ENCODE data around the gene LRP1B.

Gene LRP1B

DNA sequence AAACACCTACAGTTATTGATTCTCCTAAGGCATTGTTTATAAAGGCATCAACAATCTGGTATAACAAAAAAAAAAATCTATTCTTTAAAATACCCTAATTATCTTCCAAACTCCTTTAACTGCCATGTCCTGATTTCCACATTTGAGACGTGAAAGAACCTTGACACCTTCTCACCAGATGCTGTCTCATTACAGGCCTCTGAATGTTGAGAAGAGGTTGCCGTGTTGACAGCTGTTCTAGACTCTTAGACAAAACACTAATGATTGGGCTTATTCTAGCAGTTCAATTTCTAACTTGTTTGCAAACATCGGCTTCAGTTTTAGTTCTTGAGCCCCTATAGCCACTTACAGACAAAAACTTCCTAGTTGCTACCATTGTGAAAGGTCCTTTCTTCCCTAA lies 988.8 kb downstream of the LRP1B start:
- DNase-seq (ENCODE audit: low read depth in 2 of 2) = no peak

DNA sequence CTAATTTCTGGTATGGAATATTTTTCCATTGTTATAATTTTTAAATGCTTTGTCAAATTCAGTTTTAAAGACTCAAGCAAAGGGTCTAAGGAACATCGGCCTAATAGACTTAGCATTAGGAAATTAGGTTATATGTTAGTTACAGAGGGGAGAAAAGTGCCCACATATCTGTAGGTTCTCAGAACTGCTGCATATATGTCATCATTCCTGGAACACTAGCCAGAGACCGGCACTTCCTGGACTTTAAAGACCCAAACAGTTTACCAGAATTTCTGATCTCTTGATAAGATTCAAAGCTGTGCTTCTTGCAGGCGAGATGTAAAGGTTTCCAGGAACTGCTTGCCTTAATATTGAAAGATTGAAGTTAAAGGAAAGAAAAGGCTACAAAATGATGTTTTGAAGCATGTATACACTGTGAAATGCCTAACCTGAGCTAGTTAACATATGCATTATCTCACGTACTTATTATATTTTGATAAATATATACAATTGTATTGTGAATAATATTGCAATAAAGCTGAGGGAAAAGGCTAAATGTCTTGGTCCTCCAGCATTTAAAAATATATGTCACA lies 993.6 kb downstream of the LRP1B start:
- no peak for DNase-seq (ENCODE audit: low read depth in 2 of 2)

DNA sequence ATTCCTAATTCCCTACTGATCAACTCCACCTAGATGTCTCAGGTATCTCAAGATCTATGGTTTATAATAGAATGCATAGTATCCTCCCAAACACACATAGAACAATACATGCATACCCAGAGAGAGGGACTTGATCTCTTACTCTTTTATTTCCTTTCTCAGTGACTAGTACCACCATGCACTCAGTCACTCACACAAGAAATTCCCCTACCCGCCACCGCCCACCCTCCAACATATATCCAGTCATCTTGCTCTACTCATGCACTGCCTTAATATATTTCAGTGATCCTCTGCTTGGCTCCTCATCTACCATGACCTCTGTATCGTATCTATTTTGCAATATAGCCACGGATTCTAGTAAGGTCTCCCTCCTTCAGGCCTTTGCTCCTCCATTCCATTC lies 996.9 kb downstream of the LRP1B start:
- no peak for DNase-seq (ENCODE audit: low read depth in 2 of 2)

DNA sequence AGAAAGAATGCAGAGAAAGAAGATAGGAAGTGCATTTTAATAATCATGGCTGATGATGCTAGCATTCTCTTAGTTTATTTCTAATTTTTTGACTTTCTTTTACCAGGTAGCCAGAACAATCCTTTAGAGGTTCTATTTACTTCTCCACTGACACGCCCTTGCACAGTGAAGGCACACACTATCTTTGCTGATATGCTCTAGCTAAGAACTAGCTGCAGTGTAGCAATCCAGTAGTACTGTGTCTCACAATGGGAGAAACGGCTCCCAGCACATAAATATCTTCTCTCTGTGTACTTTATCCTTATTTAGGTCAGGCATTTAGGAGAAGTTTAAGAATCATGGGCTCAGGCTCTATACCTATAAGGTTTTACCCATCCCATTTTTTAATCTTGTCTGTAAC lies 1005.4 kb downstream of the LRP1B start:
- no peak for DNase-seq (ENCODE audit: low read depth in 2 of 2)

DNA sequence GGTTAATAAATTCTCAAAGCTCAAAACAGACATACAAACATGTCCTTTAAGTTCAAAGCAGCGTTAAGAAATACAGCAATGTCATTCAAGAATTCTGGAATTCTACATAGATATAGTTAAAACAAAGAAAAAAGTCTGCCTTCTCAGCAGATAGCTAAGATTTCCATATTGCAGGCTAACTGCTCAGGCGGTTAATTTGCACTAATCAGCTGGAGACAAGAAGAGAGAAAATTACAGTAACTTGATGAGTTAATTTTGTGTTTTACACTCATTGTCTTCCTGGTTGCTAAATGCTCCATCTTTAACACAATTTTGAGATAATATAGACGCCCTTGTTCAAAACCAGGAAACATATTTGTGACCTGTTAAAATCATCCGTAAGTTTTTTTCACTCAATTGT lies 1012.0 kb downstream of the LRP1B start:
- DNase-seq (ENCODE audit: low read depth in 2 of 2) = no peak

DNA sequence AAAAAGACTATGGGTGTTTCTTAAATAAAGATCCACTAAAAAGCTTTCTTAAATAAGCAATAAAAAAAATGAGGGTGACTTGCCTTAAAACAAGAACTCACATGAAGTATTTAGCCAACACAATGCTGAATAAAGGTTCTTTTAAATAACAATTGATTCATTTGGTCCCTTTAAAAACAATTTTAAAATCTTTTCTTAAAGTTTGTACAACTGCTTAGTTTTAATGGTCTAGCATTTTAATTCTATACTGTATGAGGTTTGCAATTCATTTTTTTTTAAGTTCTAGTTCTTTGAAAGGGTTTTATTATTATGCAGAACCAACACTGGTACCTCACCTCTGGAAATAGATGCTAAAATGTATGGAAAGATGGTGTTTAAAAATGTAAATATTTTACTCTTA lies 1017.5 kb downstream of the LRP1B start:
- no peak for DNase-seq (ENCODE audit: low read depth in 2 of 2)

DNA sequence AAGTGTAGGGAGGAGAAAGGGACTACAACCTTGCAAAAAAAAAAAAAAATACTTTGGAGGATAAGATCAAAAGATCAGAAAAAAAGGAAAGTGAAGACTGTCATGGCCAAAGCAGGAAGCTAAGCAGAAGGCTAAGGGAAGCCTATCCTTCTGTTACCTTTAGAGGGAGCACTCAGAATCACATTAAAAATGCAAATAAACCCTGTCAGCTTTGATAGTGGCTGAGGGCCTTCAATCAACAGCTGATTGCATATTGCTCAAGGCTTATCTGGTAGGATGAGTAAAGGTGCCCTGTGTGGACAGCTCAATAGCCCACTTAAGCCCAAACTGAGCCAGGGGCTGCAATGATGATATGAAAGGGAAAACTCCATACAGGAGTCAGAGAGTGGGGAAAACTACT lies 1021.2 kb downstream of the LRP1B start:
- no peak for DNase-seq (ENCODE audit: low read depth in 2 of 2)

DNA sequence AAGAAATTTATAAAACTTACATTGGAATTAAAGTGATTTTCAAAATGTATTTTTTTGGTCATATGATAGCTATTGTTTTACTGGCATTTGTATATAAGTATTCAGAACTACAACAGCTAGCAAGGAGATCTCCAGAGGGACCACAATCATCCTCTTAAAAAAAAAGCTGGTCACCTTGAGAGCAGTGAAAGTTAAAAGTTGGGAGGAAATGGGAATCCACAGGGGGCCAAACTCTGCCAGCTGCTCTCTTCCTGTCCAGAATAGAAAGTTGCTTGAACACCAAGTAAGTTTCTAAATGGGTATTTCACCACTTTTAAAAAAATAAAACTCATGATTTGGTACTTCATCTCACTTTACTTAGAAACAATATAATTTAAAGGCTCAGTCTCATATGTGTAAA lies 1025.1 kb downstream of the LRP1B start:
- DNase-seq (ENCODE audit: low read depth in 2 of 2) = no peak

DNA sequence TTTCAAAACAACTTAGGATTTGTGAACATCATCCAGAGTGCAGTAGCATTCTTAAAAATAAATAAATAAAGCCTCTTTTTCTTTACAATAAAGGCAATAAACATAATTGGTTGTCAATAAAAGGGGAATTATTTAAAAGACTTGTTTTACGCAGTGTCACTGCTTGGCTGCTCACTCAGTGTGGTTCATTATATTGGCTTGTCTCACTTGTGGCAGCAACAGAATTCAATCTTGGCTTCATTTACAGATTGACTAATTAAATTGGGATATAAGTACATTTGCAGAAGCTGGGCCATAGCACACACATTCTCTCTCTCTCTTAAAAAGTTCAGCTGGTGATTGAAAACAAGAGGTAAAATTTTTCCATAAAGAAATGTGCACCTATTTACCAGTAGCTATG lies 1027.6 kb downstream of the LRP1B start:
- DNase-seq (ENCODE audit: low read depth in 2 of 2) = no peak

DNA sequence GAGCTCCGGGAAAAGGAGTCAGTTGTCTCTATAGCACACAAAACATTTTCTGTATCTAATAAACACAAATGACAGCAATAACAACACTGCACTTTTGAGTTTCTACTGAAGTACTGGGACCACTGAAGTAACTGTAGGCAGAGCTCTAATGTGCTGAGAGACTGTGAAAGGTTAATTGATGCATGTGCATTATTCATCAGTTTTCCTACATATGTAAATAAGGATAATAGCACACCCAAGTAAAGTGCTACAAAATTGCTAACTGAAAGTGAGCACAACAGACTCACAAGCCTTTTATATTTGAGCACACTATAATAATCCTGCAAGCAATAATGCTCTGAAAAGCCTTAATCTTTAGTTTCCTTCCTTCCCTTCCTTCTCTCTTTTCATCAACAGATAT lies 1051.6 kb downstream of the LRP1B start:
- no peak for DNase-seq (ENCODE audit: low read depth in 2 of 2)

DNA sequence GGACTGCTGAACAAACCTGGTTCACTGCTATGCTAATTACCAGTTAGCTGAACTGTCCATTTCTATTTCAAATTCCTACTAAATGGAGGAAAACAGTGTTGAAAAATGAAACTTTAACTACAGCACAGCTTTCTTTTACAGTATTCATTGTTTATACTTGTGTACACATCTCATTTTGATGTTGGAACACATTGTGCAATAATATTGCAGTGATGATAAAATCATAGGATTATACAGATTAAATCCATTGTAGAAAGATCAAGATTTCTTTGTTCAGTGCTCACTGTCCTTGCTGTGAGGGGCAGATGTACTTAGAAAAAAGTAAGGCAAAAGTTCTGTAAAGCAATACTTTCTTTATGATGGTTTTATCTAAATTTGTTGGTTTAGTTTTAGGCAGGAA lies 1055.1 kb downstream of the LRP1B start:
- DNase-seq (ENCODE audit: low read depth in 2 of 2) = no peak

DNA sequence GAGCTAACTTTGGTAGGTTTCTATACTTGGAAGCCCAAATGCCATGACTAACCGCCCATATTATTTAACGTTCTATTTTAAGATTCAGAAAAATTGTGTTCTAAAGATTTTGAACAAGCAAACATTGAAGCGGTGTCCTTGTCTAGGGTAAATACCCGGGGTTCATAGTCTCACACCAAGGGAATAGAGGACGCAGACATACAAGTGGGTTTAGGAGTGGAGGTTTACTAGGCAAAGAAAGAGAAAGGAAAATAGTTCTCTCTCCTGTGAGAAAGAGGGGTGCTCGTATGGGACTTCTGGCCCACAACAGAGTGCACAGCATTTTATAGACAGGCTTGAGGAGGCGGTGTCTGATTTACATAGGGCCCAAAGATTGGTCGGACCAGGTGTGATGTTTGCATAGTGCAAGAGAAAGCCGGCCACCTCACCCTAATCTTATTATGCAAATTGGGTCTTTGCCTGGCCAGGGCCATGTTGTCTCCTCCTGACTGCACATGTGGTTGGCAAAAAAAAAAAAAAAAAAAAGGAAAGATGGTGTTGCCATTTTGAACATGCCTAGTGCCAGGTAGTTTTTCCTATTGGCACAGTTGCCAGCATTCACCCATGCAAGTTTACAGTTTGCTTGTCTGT lies 1062.6 kb downstream of the LRP1B start:
- DNase-seq (ENCODE audit: low read depth in 2 of 2) = no peak

DNA sequence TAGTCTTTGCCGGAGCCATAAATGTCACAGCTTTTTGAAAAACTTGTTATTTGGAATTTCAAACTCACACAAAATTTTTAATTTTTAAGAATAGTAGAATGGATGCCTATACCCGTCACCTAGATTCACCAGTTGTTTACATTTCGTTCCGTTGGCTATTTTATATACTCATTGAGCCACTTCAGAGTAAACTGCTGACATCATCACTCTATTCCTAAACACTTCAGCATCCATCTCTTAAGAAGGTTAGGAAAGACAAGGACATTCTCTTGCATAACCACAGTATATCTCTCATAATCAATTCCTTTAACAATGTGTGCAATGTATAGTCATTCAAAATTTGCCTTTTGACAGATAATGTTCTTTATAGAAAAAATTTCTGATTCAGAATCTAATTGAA lies 1065.8 kb downstream of the LRP1B start:
- DNase-seq (ENCODE audit: low read depth in 2 of 2) = no peak

DNA sequence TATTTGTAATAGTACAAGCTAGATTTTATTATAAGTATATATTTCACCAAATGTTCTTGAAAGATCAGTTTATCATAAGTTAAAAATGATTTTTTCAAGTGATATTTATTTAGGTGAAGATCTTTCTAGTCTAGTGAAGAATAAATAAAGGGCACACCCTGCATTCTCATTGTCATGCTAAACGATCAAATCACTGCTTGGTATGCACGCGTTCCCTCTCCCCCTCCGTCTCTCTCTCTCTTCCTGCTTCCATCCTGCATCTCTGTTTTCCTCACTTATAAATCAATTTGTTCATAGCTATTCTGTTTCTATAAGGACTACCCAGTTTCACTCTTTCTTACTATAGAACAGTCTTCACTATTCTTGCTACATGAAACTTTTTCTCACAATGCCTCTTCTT lies 1067.4 kb downstream of the LRP1B start:
- no peak for DNase-seq (ENCODE audit: low read depth in 2 of 2)

DNA sequence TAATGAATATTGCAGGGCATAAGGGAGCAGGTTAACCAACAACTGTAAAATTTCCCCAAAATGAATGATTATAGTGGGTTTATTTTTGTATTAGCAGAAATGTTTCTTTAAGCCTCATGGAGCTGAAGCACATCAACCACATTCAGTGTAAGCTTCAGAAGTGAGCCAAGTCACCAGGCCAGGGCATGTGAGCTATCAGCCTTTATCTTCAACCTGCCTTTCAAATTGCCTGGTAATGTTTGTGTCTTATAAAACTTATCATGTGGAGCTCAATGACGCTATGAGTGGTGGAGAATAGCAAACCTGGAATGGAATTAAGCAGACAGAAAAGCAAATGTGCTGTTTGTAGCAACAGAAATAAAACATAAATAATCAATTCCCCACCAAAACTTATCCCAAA lies 1068.4 kb downstream of the LRP1B start:
- DNase-seq (ENCODE audit: low read depth in 2 of 2) = no peak

DNA sequence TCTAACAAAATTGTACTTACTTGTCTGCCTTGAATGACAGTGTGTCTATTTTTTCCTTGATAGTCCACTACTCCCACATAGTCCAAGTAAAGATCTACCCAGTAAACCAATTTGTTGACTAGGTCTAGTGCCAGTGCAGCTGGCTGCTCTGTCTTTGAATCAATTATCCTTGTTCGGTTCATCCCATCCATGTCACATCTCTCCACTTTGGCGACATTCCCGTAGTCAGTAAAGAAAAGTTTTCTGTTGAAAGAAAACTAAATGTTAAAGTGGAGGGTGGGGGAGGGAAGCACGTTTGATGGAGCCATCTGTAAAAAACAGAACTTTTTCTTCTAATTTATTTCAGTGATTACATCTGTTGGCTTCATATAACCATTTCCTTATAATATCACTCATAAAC lies 1068.8 kb downstream of the LRP1B start:
- DNase-seq (ENCODE audit: low read depth in 2 of 2) = no peak

DNA sequence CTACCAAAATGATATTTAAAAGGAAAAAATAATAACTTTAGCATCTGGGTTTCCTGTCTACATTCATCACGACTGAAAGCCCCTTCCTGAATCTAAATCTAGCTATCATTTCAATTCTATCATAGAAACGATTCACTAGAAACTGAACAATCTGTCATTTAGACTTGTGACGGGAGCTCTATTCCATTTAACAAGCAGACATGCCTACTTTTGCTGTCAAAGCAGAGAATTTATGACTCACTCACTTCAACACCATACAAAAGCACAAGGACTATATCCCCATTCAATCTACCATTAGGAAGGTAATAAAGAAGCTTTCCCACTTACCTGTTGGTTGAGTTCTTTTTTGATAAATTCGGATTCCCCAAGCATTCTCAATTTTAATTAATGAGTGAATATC lies 1072.3 kb downstream of the LRP1B start:
- DNase-seq (ENCODE audit: low read depth in 2 of 2) = no peak

DNA sequence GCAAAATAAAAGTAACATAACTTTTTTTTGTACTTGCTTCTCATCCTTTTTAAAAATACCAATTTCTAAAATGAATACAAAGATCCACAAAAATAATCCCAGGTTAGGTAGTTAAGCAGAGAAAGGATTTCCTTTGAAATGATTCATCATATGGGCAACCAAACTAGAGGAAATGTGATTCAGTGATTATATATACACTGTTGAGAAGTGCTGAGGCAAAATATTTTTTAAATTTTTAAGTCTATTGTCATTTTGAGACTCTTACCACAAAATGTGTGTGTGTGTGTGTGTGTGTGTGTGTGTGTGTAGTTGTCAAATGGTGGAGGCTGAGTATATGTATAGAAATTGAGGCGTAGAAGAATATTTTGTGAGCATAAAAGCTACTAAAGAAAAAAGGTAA lies 1075.3 kb downstream of the LRP1B start:
- no peak for DNase-seq (ENCODE audit: low read depth in 2 of 2)

DNA sequence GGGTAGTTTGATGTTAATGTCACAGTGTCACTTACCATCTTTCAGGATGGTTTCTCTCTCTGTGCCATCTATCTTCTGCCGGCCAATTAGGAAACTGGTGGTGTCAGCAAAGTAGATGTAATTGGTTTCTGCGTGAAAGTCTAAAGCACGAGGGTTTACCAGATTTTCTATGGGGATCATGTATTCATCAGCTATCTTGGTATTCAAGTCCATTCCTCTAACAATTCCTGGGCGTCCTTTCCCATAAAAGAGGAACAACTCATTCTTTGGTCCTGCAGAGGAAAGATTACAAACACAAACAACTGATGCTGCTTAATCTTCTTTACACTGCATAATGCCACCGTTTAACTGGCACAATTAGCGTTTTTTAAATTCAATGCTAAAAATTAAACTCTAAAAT lies 1081.9 kb downstream of the LRP1B start:
- DNase-seq (ENCODE audit: low read depth in 2 of 2) = no peak

DNA sequence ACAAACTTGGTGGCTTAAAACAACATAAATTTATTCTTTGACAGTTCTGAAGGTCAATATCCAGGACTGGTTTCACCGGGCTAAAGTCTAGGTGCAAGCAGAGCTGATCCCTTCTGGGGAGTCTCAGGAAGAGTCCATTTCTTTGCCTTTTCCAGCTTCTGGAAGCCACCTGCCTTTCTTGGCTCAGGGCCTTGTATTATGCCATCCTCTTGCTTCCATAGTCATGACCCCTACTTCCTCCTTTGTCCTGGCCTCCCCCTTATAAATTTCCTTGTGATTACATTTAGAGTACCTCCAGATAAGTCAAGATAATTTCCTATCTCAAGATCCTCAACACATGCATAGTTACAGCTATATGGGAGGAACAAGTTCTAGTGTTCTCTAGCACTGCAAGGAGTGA lies 1089.5 kb downstream of the LRP1B start:
- DNase-seq (ENCODE audit: low read depth in 2 of 2) = no peak

DNA sequence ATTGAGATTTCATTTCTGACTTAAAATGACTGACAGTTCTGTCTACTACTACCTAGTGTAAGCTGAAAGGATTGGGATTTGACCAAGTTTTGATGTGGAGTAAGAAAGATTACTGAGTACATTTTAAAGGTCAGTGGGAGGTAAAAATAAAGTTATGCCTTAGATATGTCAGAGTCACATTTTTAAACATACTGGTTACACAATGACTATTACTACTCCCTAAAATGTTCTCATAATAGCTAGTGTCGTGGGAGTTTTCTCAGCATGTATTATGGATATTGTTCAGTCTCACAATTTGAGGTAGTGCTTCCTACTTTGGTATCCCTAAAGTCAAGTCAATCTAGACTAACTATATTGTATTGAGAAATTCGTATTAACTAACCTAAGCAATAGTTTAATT lies 1092.5 kb downstream of the LRP1B start:
- no peak for DNase-seq (ENCODE audit: low read depth in 2 of 2)

DNA sequence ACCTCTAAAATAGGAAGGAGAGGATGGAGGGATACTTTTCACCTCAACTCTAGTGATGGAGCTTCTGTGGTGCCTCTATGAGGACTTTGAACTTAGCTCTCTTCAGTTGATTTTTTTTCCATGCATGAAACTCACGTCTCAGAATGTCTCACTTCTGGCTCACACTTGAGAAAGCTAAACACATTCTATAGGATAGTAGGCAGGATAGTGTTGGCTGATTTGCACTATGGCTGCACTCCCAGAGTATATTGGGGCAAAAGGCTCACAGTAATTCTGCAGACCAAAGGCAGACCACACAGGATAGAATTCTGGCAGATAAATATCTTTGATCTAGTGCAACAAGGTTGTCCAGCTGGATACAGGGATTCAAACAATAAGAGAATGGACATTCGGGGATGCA lies 1093.5 kb downstream of the LRP1B start:
- DNase-seq (ENCODE audit: low read depth in 2 of 2) = no peak

DNA sequence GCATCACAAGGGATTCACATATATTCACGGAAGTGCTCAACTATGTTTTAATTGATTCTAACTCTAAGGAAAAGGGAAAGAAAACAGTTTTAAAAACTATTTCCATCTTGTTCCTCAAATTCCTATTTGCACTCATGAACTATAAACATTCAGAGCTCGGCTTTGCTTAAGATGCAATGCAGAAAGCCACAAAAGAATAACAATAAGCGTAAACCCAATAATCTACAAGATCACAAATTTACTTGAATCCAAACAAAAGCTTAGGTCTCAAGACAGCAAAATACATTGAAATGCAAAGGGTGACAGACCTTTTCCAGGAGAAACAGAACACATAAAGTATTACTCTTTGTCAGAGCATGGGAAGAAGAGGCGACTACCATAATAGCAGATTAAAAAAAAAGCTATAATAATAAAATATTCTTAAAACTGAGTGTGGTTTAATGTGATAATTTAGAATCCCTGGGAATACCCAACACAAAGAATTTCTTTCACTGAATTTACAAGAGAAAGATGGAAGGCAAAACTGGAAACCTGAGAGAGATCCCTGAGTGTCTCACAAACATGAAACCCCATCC lies 1094.9 kb downstream of the LRP1B start:
- no peak for DNase-seq (ENCODE audit: low read depth in 2 of 2)
